Natural killer cell (primary cell): ENCODE results near the gene KLK11. TPM values are rescaled to one million over a fixed set of nuclear protein-coding genes. Genes with fewer than 3 reads are reported as not detected.

Experiments used
- ATAC-seq, 3 donors: fragments of 150-1000 bp in 2 of 3; fragments of 200-7000 bp in 1 of 3; cut with Tn5 transposase; 1 replicate in 1 of 3; 2 replicates in 2 of 3; pipeline ENCODE4 v1.10.0; 2021; ENCODE audit warnings: mild to moderate bottlenecking in 2 of 3, moderate library complexity in 2 of 3
- DNase-seq, 2 donors: peaks; one replicate each; pipeline versions ENCODE4 v3.0.0 to v3.0.0-alpha.2; 2013 to 2021; ENCODE audit warnings: mixed read lengths in 1 of 2
- H3K27ac ChIP-seq: one replicate; pipeline ENCODE4 v1.5.1; 2013; ENCODE audit warnings: mild to moderate bottlenecking, low read length
- H3K27me3 ChIP-seq: one replicate; pipeline ENCODE4 v1.6.1; 2013; ENCODE audit warnings: low read length; ENCODE audit not compliant: control insufficient read depth, insufficient read depth
- H3K36me3 ChIP-seq: one replicate; pipeline ENCODE4 v1.6.1; 2013; ENCODE audit warnings: low read length; ENCODE audit not compliant: control insufficient read depth, insufficient read depth
- H3K4me1 ChIP-seq: one replicate; pipeline ENCODE4 v1.6.1; 2013; ENCODE audit warnings: low read length; ENCODE audit not compliant: control insufficient read depth, insufficient read depth
- H3K4me3 ChIP-seq: one replicate; pipeline ENCODE4 v1.5.1; 2013; ENCODE audit warnings: low read length
- H3K9me3 ChIP-seq: one replicate; pipeline ENCODE4 v1.6.1; 2013; ENCODE audit warnings: low read length; ENCODE audit not compliant: control insufficient read depth, insufficient read depth
- H3K27ac Mint-ChIP-seq, 2 donors: one replicate each; pipeline ENCODE4 v1.8.0; 2022; ENCODE audit warnings: mild to moderate bottlenecking in 2 of 2, mixed read lengths in 2 of 2, moderate library complexity in 1 of 2
- H3K27me3 Mint-ChIP-seq, 2 donors: one replicate each; pipeline ENCODE4 v1.8.0; 2022; ENCODE audit warnings: low read depth in 2 of 2, mixed read lengths in 2 of 2
- H3K36me3 Mint-ChIP-seq: one replicate; pipeline ENCODE4 v1.8.0; 2022; ENCODE audit warnings: mixed read lengths
- H3K4me1 Mint-ChIP-seq, 2 donors: one replicate each; pipeline ENCODE4 v1.8.0; 2022; ENCODE audit warnings: mixed read lengths in 2 of 2
- H3K4me3 Mint-ChIP-seq: one replicate; pipeline ENCODE4 v1.8.0; 2022; ENCODE audit warnings: mild to moderate bottlenecking, moderate library complexity, mixed read lengths
- H3K9me3 Mint-ChIP-seq, 2 donors: one replicate each; pipeline ENCODE4 v1.8.0; 2022; ENCODE audit warnings: mixed read lengths in 2 of 2
- WGBS: methylation state at CpG from one replicate; pipeline ENCODE4 v1.1.7; 2013; ENCODE audit warnings: missing lambda C conversion rate; ENCODE audit not compliant: insufficient coverage; 5-methylcytosine and 5-hydroxymethylcytosine counted together
- intact Hi-C: fragments of 100-400 bp; cut with micrococcal nuclease; formaldehyde crosslinking; loops from one replicate; pipeline ENCODE4 v1.14.2; 2022
- total RNA-seq, 4 donors: library from RNA; stranded (reverse); fragments of 120-200 nt in 1 of 4; gene quantifications; one replicate each; pipeline versions ENCODE4 v1.2.3 to v1.2.4, GENCODE V29; 2013 to 2022
- TF ChIP-seq, protein P1 (sequence below): fragments of 200-600 bp; IDR thresholded peaks from one replicate; pipeline ENCODE4 v1.8.0; 2022; ENCODE audit warnings: antibody characterized with exemption

KLK11 gene
- total RNA-seq, 3 donors from 2014 or later (not counting 1 experiment from before 2014, with no cell fraction given), result not detected

DNA sequence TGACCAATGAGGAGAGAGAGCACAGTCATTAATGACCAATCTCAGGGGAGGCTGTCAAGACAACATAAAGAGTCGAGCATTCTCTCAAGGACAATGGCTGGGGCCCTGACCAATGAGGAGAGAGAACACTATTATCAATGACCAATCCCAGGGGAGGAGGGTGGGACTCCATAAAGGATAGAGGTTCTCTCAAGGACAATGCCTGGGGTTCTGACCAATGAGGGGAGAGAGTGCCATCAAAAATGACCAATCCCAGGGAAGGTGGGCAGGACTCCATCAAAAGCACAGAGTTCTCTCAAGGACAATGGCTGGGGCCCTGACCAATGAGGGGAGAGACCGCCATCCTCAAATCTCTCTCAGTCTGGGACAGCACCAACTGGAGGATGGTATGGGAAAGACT is 3.3 kb upstream of the KLK11 start:
- H3K27ac Mint-ChIP-seq, result no peak overlapping the region
- H3K9me3 ChIP-seq, result no peaks in the 10 kb centered on the region
- DNase-seq (no peak), ATAC-seq (no peak)
- WGBS, result 94% methylated on average over 2 of the region's 2 CpGs
- H3K9me3 Mint-ChIP-seq, result no peaks in the 10 kb centered on the region
- peaks cover 3% of the 10 kb centered on the region for H3K27me3 ChIP-seq
- no peaks in the 10 kb centered on the region for H3K4me1 Mint-ChIP-seq
- H3K27ac ChIP-seq, result no peak overlapping the region
- H3K27me3 Mint-ChIP-seq, result peaks cover 17 to 32% of the 10 kb centered on the region in 2 donors
- H3K4me1 ChIP-seq, result no peaks in the 10 kb centered on the region
- no peak overlapping the region for H3K4me3 ChIP-seq
- no peaks in the 10 kb centered on the region for H3K36me3 Mint-ChIP-seq
- TF ChIP-seq, protein P1, sequence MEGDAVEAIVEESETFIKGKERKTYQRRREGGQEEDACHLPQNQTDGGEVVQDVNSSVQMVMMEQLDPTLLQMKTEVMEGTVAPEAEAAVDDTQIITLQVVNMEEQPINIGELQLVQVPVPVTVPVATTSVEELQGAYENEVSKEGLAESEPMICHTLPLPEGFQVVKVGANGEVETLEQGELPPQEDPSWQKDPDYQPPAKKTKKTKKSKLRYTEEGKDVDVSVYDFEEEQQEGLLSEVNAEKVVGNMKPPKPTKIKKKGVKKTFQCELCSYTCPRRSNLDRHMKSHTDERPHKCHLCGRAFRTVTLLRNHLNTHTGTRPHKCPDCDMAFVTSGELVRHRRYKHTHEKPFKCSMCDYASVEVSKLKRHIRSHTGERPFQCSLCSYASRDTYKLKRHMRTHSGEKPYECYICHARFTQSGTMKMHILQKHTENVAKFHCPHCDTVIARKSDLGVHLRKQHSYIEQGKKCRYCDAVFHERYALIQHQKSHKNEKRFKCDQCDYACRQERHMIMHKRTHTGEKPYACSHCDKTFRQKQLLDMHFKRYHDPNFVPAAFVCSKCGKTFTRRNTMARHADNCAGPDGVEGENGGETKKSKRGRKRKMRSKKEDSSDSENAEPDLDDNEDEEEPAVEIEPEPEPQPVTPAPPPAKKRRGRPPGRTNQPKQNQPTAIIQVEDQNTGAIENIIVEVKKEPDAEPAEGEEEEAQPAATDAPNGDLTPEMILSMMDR, result no peak
- intact Hi-C loops, result no loop called here
- no peak overlapping the region for H3K4me3 Mint-ChIP-seq
- H3K36me3 ChIP-seq, result no peaks in the 10 kb centered on the region

DNA sequence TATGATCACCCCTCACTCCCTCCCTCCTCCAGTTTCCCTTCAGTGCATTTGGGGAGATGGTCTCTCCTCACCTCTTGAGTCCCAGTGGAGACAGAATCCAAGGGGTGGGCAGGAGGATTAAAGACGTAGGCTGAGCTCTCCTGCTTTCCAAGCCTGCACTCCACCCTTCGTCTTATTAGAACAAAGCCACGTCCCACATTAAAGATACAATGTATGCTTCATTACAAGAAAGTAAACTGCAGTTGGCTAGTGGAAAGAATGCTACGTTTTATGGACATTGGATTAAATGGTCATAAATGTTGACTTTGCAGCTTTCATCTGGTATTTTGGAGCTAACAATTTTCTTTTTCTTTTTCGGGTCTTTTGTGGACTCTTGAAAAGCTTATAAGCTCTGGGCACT is 1.5 kb upstream of the KLK11 start:
- Histone ChIP-seq H3K4me3 (no peak overlapping the region), H3K36me3 (no peaks in the 10 kb centered on the region), H3K9me3 (no peaks in the 10 kb centered on the region), H3K27me3 (peaks cover 5% of the 10 kb centered on the region), H3K4me1 (no peaks in the 10 kb centered on the region), H3K27ac (no peak overlapping the region)
- intact Hi-C loops, result no loop called here
- Mint-ChIP-seq H3K9me3 (no peaks in the 10 kb centered on the region), H3K36me3 (no peaks in the 10 kb centered on the region), H3K27ac (no peak overlapping the region), H3K4me3 (no peak overlapping the region), H3K4me1 (no peaks in the 10 kb centered on the region), H3K27me3 (peaks cover 7 to 30% of the 10 kb centered on the region in 2 donors)
- WGBS, result 76% methylated on average over 2 of the region's 5 CpGs
- DNase-seq (no peak), ATAC-seq (no peak)
- TF ChIP-seq, protein P1, result no peak

DNA sequence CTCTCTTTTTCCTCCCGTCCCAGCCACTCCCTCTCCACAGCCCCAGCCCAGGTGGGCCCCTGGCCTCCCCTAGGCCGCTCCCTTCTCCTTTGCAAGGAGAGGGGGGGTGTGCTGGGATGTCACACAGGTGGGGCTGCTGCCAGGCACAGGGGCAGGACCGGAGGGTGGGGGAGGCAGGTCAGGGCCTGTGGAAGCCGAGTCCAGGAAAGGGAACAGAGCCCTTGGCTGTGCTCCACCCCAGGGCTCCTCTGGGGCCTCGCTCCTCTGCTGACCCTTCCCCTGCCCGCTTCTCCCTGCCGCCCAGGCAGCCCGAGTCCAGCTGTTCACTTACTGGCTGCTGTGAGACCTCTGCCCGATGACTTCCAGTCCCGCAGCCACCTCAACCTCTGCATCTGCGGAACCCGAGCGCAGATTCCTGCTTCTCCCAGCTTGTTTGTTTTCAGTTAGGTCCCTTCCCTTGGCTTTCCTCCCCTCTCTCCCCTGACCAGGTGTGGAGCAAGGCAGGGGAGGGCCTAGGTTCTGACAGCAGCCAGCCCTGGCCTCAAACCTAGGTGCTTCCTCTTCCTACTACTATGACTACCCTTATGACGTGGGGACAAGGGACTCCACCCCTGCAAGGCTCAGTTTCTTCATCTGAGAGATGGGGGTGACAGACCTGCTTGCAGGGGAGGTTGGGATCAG is 850 bp upstream of the KLK11 start:
- Histone ChIP-seq H3K4me3 (no peak overlapping the region), H3K9me3 (no peaks in the 10 kb centered on the region), H3K27ac (no peak overlapping the region), H3K4me1 (no peaks in the 10 kb centered on the region), H3K27me3 (peaks cover 5% of the 10 kb centered on the region), H3K36me3 (no peaks in the 10 kb centered on the region)
- DNase-seq (no peak), ATAC-seq (no peak)
- H3K27me3 Mint-ChIP-seq, result peaks cover 7 to 35% of the 10 kb centered on the region in 2 donors
- no peak overlapping the region for H3K27ac Mint-ChIP-seq
- TF ChIP-seq, protein P1, result no peak
- H3K36me3 Mint-ChIP-seq, result no peaks in the 10 kb centered on the region
- no peak overlapping the region for H3K4me3 Mint-ChIP-seq
- intact Hi-C loops, result no loop called here
- H3K4me1 Mint-ChIP-seq, result no peaks in the 10 kb centered on the region
- 60% methylated on average over 13 of the region's 14 CpGs for WGBS
- H3K9me3 Mint-ChIP-seq, result no peaks in the 10 kb centered on the region
